ENCODE measurements around the gene TP53INP2.
"Not testable (repeated sequence)": the region's sequence is repeated elsewhere in the genome, so short reads cannot be mapped to it uniquely, and the experiment has no call there.

The TP53INP2 gene

GRCh38 chr20:34704177-34705007 lies at the start of gene TP53INP2:
Gene TP53INP2 (plus strand): TSS chr20:34704344. CDS start chr20:34708740, 4,396 bp downstream.
- TF ChIP-seq CTCF (IDR thresholded peaks at IDR 0.05; ENCODE audit: insufficient read depth, low read depth, low read length, missing control alignments), result no peak
- H3K4me3 ChIP-seq (ENCODE audit: low read length), result peak within 1 kb of the TSS; percentile 75
- peak; percentile 87 for DNase-seq (ENCODE audit: low read depth)

- H3K4me3 ChIP-seq (ENCODE audit: low read length); DNase-seq (ENCODE audit: low read depth): not testable (repeated sequence)
These were observed 45.5 kb upstream of the TP53INP2 start for GRCh38 chr20:34658654-34659053.

DNA sequence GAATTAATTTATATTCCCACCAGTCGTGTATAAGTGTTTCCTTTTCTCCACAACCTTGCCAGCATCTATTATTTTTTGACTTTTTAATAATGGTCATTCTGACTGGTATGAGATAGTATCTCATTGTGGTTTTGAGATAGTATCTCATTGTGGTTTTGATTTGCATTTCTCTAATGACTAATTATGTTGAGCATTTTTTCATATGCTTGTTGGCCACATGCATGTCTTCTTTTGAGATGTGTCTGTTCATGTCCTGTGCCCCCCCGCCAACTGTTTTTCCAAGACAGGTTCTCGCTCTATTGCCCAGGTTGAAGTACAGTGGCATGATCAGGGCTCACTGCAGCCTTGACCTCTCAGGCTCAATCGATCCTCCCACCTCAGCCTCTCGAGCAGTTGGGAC lies 42.3 kb upstream of the TP53INP2 start:
- not testable (repeated sequence) for H3K4me3 ChIP-seq (ENCODE audit: low read length)
- peak; percentile 74 for DNase-seq (ENCODE audit: low read depth)

GRCh38 chr20:34663213-34663943 lies 40.8 kb upstream of the TP53INP2 start:
- TF ChIP-seq CTCF (IDR thresholded peaks at IDR 0.05; ENCODE audit: insufficient read depth, low read depth, low read length, missing control alignments), result no peak
- no peak overlapping the region for H3K4me3 ChIP-seq (ENCODE audit: low read length)
- no peak for DNase-seq (ENCODE audit: low read depth)

DNA sequence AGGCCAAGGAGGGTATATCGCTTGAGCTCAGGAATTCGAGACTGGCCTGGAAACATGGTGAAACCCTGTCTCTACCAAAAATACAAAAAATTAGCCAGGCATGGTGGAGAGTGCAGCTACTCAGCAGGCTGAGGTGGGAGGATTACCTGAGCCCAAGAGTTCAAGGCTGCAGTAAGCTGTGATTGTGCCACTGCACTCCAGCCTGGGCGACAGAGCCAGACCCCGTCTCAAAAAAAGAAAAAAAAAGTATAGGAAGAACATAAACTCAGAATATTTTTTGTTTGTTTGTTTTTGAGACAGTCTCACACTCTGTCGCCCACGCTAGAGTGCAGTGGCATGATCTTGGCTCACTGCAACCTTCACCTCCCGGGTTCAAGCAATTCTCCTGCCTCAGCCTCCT lies 39.4 kb upstream of the TP53INP2 start:
- DNase-seq (ENCODE audit: low read depth); H3K4me3 ChIP-seq (ENCODE audit: low read length): not testable (repeated sequence)

GRCh38 chr20:34669094-34669493 lies 35.0 kb upstream of the TP53INP2 start:
- DNase-seq (ENCODE audit: low read depth), result no peak
- TF ChIP-seq CTCF (IDR thresholded peaks at IDR 0.05; ENCODE audit: insufficient read depth, low read depth, low read length, missing control alignments), result no peak
- no peak overlapping the region for H3K4me3 ChIP-seq (ENCODE audit: low read length)

GRCh38 chr20:34673412-34673811 lies 30.7 kb upstream of the TP53INP2 start:
- DNase-seq (ENCODE audit: low read depth), result no peak
- no peak for TF ChIP-seq CTCF (IDR thresholded peaks at IDR 0.05; ENCODE audit: insufficient read depth, low read depth, low read length, missing control alignments)
- H3K4me3 ChIP-seq (ENCODE audit: low read length), result no peak overlapping the region

GRCh38 chr20:34675561-34675960 lies 28.6 kb upstream of the TP53INP2 start:
- no peak for DNase-seq (ENCODE audit: low read depth)
- no peak for TF ChIP-seq CTCF (IDR thresholded peaks at IDR 0.05; ENCODE audit: insufficient read depth, low read depth, low read length, missing control alignments)
- peak overlapping the region; percentile 78 for H3K4me3 ChIP-seq (ENCODE audit: low read length)

All from epithelial cell of esophagus (primary cell).